Subcutaneous adipose tissue (tissue), 4 donors: ENCODE data around the gene TRIAP1. TPM values are rescaled to one million over a fixed set of nuclear protein-coding genes. Genes with fewer than 3 reads are reported as not detected.

Source experiments
- CTCF ChIP-seq: fragments of 450-650 bp; IDR thresholded peaks from one replicate; pipeline ENCODE4 v1.5.1; 2016; ENCODE audit warnings: low read depth, mild to moderate bottlenecking, control low read depth, antibody characterized with exemption, moderate library complexity
- total RNA-seq, 4 donors: library from RNA; depleted of rRNA; stranded (reverse); fragments of >200 nt; gene quantifications; one replicate each; pipeline ENCODE4 v1.1.0, GENCODE V29; 2016

Gene TRIAP1
- total RNA-seq, 4 donors from 2014 or later: 12.6 to 31.8 (median 15.7) TPM

GRCh38 chr12:120473807-120474615, 27.8 kb upstream of the TRIAP1 start:
- no peak for TF ChIP-seq CTCF

GRCh38 chr12:120472521-120472920, 26.3 kb upstream of the TRIAP1 start:
- TF ChIP-seq CTCF: no peak

- no peak for TF ChIP-seq CTCF
These were observed 24.1 kb upstream of the TRIAP1 start for GRCh38 chr12:120470150-120470784.

- no peak for TF ChIP-seq CTCF
These were observed 23.4 kb upstream of the TRIAP1 start, which contains the start of gene SRSF9 for GRCh38 chr12:120469450-120470149. SRSF9 (minus strand) TSS chr12:120469748; CDS start chr12:120469609, 139 bp downstream.

GRCh38 chr12:120468821-120469449, 22.8 kb upstream of the TRIAP1 start:
- no peak for TF ChIP-seq CTCF

GRCh38 chr12:120468325-120468820, 22.2 kb upstream of the TRIAP1 start:
- TF ChIP-seq CTCF: no peak
